ENCODE measurements around the gene CEP162. TPM values are rescaled to one million over a fixed set of nuclear protein-coding genes. Genes with fewer than 3 reads are reported as not detected.

CEP162 gene
- total RNA-seq, 3 donors from 2014 or later (not counting 1 experiment from before 2014, with no cell fraction given): 11.2 to 14.6 (median 12.0) TPM

DNA sequence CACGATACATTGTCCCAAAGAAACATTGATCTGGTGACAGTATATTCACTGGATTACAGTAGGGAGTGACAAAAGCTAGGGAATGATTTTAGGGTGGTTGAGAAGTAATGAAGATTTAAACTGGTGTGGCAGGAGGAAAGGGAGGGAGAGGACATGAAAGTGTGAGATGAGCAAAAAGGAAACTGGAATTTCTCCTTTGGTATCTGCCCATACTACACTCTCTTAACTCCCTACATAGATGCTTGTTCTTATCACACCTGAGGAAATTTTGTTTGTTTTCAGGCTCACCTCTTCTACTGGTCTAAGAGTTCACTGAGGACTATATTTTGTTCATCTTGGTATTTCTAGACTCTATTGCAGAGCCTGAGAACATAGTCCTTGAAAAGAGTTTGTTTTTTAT is 44.9 kb upstream of the CEP162 start:
- Histone ChIP-seq H3K27me3 (ENCODE audit: control insufficient read depth, insufficient read depth, low read length) (peaks cover 4% of the 10 kb centered on the region), H3K27ac (ENCODE audit: low read length) (no peak overlapping the region), H3K4me3 (ENCODE audit: low read length) (no peak overlapping the region), H3K9me3 (ENCODE audit: control insufficient read depth, insufficient read depth, low read length) (no peaks in the 10 kb centered on the region), H3K36me3 (ENCODE audit: control insufficient read depth, insufficient read depth, low read length) (no peaks in the 10 kb centered on the region), H3K4me1 (ENCODE audit: control insufficient read depth, insufficient read depth, low read length) (no peaks in the 10 kb centered on the region)
- TF ChIP-seq, protein P1, sequence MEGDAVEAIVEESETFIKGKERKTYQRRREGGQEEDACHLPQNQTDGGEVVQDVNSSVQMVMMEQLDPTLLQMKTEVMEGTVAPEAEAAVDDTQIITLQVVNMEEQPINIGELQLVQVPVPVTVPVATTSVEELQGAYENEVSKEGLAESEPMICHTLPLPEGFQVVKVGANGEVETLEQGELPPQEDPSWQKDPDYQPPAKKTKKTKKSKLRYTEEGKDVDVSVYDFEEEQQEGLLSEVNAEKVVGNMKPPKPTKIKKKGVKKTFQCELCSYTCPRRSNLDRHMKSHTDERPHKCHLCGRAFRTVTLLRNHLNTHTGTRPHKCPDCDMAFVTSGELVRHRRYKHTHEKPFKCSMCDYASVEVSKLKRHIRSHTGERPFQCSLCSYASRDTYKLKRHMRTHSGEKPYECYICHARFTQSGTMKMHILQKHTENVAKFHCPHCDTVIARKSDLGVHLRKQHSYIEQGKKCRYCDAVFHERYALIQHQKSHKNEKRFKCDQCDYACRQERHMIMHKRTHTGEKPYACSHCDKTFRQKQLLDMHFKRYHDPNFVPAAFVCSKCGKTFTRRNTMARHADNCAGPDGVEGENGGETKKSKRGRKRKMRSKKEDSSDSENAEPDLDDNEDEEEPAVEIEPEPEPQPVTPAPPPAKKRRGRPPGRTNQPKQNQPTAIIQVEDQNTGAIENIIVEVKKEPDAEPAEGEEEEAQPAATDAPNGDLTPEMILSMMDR (IDR thresholded peaks at IDR 0.05): no peak
- Mint-ChIP-seq H3K4me3 (no peak overlapping the region), H3K4me1 (no peaks in the 10 kb centered on the region), H3K9me3 (no peaks in the 10 kb centered on the region), H3K27me3 (ENCODE audit: low read depth in 2 of 2) (peaks cover 0 to 2% of the 10 kb centered on the region in 2 donors), H3K27ac (no peak overlapping the region), H3K36me3 (no peaks in the 10 kb centered on the region)
- DNase-seq (no peak), ATAC-seq (no peak)
- 88% methylated on average over 1 of the region's 1 CpG for WGBS (ENCODE audit: insufficient coverage)
- intact Hi-C loops (cut with micrococcal nuclease): no loop called here

DNA sequence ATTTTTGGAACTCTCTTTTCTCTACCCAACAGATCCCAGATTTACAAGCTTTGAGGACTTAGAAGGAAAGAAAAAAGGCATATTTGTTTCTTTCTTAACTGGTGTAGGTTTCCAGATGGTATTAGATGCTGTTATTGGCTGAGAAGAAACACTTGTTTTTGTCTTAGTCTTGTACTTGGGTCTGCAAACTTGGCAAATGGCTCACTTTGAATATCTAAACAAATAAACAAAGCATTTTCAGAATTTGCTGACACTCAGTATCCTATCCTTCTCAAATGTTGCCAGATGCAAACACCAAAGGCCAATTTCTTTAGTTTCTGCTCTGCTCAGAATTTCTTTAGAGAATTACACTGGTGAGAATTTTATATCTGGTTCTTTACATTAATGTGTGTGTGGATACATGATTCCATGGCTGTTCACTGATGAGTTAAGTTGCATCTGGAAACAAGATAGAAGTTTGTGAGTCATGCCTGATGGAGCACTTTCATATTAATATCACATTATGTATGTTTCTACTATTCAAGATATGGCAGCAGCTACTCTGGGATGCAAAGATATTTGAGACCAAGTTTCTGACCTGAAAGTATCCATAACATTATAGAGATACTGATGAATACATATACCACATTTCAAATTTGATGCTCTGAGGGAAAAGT is 43.7 kb upstream of the CEP162 start:
- H3K4me3 ChIP-seq (ENCODE audit: low read length): no peak overlapping the region
- Mint-ChIP-seq H3K4me3 (no peak overlapping the region), H3K36me3 (no peaks in the 10 kb centered on the region), H3K9me3 (no peaks in the 10 kb centered on the region), H3K4me1 (no peaks in the 10 kb centered on the region), H3K27me3 (ENCODE audit: low read depth in 2 of 2) (peaks cover 0 to 2% of the 10 kb centered on the region in 2 donors), H3K27ac (no peak overlapping the region)
- intact Hi-C loops (cut with micrococcal nuclease): no loop called here
- H3K27ac ChIP-seq (ENCODE audit: low read length): no peak overlapping the region
- ATAC-seq: no peak
- H3K4me1 ChIP-seq (ENCODE audit: control insufficient read depth, insufficient read depth, low read length): no peaks in the 10 kb centered on the region
- H3K27me3 ChIP-seq (ENCODE audit: control insufficient read depth, insufficient read depth, low read length): peaks cover 6% of the 10 kb centered on the region
- TF ChIP-seq, protein P1 (IDR thresholded peaks at IDR 0.05): no peak
- no peaks in the 10 kb centered on the region for H3K36me3 ChIP-seq (ENCODE audit: control insufficient read depth, insufficient read depth, low read length)
- DNase-seq: no peak
- no peaks in the 10 kb centered on the region for H3K9me3 ChIP-seq (ENCODE audit: control insufficient read depth, insufficient read depth, low read length)

DNA sequence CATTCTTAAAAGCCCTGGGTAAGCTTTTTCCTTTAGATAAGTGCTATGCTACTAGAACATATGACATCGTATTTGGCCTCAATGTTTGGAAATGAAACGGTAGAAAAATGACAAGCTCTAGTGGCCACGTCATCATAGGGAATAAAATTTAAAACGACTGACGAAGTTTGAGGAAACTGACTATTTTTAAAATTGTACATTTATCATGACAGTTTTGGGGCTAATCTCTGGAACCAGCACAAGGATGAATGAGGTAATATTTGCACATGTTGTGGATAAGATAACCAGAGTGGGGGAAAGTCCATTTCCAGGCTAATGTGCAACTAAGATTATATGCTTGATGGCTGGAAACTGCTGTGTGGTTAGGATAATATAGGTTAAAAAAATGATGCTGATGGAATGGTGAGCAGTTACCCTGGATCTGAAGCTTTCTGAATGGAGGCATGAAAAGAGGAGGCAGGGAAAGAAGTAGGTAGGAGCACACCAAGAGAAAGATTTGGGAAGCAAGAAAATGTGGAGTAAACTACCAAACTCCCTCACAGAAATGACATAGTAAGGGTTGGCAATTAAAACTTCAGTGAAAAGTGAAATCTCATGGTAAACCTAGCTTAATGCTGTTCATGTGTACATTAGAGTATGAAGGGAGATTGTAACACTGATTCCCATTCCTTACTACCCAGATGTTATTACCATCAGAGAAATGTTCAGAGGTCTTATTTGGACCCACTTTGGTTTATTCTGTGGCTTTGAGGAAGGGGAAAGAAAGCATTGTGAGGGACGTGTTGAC is 42.7 kb upstream of the CEP162 start:
- no peak overlapping the region for H3K27ac ChIP-seq (ENCODE audit: low read length)
- Mint-ChIP-seq H3K4me1 (no peaks in the 10 kb centered on the region), H3K27ac (no peak overlapping the region), H3K36me3 (no peaks in the 10 kb centered on the region), H3K27me3 (ENCODE audit: low read depth in 2 of 2) (peaks cover 0 to 5% of the 10 kb centered on the region in 2 donors), H3K4me3 (no peak overlapping the region), H3K9me3 (no peaks in the 10 kb centered on the region)
- TF ChIP-seq, protein P1 (IDR thresholded peaks at IDR 0.05): no peak
- peaks cover 6% of the 10 kb centered on the region for H3K27me3 ChIP-seq (ENCODE audit: control insufficient read depth, insufficient read depth, low read length)
- DNase-seq (no peak), ATAC-seq (no peak)
- no peaks in the 10 kb centered on the region for H3K4me1 ChIP-seq (ENCODE audit: control insufficient read depth, insufficient read depth, low read length)
- no peaks in the 10 kb centered on the region for H3K36me3 ChIP-seq (ENCODE audit: control insufficient read depth, insufficient read depth, low read length)
- intact Hi-C loops (cut with micrococcal nuclease): no loop called here
- H3K4me3 ChIP-seq (ENCODE audit: low read length): no peak overlapping the region
- no peaks in the 10 kb centered on the region for H3K9me3 ChIP-seq (ENCODE audit: control insufficient read depth, insufficient read depth, low read length)
- WGBS (ENCODE audit: insufficient coverage): 30% methylated on average over 6 of the region's 6 CpGs

Measured in natural killer cell (primary cell).